Superior temporal gyrus (tissue), 1 donor: ENCODE results near the gene PTMS.
"Not testable (repeated sequence)": the region's sequence is repeated elsewhere in the genome, so short reads cannot be mapped to it uniquely, and the experiment has no call there.

ENCODE experiments used
- DNase-seq: peaks from one replicate; pipeline ENCODE4 v3.0.0-alpha.2; 2016; ENCODE audit errors: extremely low spot score

Gene PTMS

GRCh38 chr12:6765634-6766581, at the start of gene PTMS:
Gene PTMS, plus strand, starts transcription at chr12:6766363. Its CDS starts 343 bp downstream, at chr12:6766706.
- peak; percentile 22 for DNase-seq

- DNase-seq: no peak
Observed at GRCh38 chr12:6716874-6717437, 49.2 kb upstream of the PTMS start.

- DNase-seq: no peak
Observed at GRCh38 chr12:6722863-6723262, 43.3 kb upstream of the PTMS start.

- peak; percentile 99 for DNase-seq
Observed at GRCh38 chr12:6723607-6724408, 42.4 kb upstream of the PTMS start, which contains the start of gene COPS7A. Gene COPS7A, plus strand, starts transcription at chr12:6724046. Its CDS starts 611 bp downstream, at chr12:6724657.

- DNase-seq: no peak
Observed at GRCh38 chr12:6724409-6724797, 41.8 kb upstream of the PTMS start.

GRCh38 chr12:6725350-6725749, 40.8 kb upstream of the PTMS start:
- no peak for DNase-seq

- DNase-seq: no peak
Observed at GRCh38 chr12:6729186-6729585, 37.0 kb upstream of the PTMS start.

- DNase-seq: no peak
Observed at GRCh38 chr12:6730169-6730568, 36.0 kb upstream of the PTMS start.

- no peak for DNase-seq
Observed at GRCh38 chr12:6734506-6735387, 31.4 kb upstream of the PTMS start.

GRCh38 chr12:6735448-6736191, 30.5 kb upstream of the PTMS start:
- peak; percentile 76 for DNase-seq

- no peak for DNase-seq
Observed at GRCh38 chr12:6736754-6737153, 29.4 kb upstream of the PTMS start.

- not testable (repeated sequence) for DNase-seq
Observed at GRCh38 chr12:6742080-6742479, 24.1 kb upstream of the PTMS start.

GRCh38 chr12:6742834-6743233, 23.3 kb upstream of the PTMS start:
- DNase-seq: no peak

- DNase-seq: not testable (repeated sequence)
Observed at GRCh38 chr12:6743300-6743699, 22.9 kb upstream of the PTMS start.

GRCh38 chr12:6745741-6746525, 20.2 kb upstream of the PTMS start:
- no peak for DNase-seq

GRCh38 chr12:6747216-6747615, 18.9 kb upstream of the PTMS start:
- no peak for DNase-seq

- DNase-seq: no peak
Observed at GRCh38 chr12:6748761-6749160, 17.4 kb upstream of the PTMS start.

GRCh38 chr12:6750506-6750905, 15.7 kb upstream of the PTMS start:
- DNase-seq: no peak

- DNase-seq: no peak
Observed at GRCh38 chr12:6751767-6752166, 14.4 kb upstream of the PTMS start.
